HL-60/S4 treated with phorbol 12-myristate 13-acetate at 8.2 ng/mL for 4 days and 3 days (cell line): Measurements from ENCODE around the gene NDUFS6.
"Not testable (repeated sequence)": the region's sequence is repeated elsewhere in the genome, so short reads cannot be mapped to it uniquely, and the experiment has no call there.

Source experiments
- in situ Hi-C: fragments of 300-500 bp; cut with MboI; formaldehyde crosslinking; loops from 2 replicates; pipeline ENCODE4 v1.15.0; 2022; ENCODE audit warnings: low sequenced_read_pairs

The NDUFS6 gene

DNA sequence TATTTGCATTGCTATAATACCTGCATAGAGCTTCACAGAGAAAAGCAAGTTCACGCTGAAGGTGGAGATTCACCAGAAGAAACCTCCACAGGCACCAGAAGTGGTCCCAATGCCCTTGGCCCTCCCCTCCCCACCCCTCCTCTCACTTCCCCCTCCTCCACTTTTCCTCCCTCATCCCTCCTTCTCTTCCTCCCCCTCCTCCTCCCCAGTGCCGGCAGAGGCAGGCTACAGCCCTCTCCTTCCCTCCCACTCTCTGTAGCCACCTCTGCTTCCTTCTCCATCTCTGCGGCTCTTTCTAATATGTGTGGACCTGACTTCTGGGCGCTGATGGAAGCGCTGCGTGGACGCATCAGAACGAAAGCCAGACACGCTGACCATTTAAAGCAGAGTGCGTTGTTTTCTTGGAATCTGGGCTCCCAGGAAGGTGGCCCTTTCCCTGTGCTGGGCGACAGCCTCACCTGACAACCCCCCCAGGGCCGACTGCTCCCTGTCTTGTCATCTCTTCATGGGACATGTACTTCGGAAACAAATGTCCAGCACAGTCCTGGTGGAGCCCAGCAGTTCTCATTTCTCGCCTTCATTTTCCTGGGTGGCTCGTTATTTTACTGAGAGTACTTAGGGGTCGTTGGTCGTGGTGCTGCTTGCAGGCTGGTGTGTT, 29.5 kb downstream of the NDUFS6 start:
- in situ Hi-C loops: no loop called here

DNA sequence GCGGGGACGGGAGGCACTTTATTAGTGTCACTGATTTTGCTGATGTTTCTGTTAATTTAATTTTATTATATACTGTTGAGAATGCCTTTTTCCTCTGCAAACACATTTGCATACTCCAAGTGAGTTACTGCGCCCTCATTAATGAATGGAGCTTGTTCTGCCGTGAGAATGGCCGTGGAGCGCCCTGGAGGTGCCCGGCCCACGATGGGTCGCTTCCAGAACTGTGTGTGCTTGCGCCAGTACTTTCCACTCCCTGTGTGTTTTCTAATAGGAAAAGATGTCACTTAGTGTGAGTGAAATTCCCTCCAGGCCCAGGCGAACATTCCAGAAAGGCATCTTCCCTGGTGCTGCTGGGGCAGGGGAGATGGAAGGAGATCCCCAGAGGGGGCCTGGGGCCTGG, 30.1 kb downstream of the NDUFS6 start:
- in situ Hi-C loops: no loop called here

DNA sequence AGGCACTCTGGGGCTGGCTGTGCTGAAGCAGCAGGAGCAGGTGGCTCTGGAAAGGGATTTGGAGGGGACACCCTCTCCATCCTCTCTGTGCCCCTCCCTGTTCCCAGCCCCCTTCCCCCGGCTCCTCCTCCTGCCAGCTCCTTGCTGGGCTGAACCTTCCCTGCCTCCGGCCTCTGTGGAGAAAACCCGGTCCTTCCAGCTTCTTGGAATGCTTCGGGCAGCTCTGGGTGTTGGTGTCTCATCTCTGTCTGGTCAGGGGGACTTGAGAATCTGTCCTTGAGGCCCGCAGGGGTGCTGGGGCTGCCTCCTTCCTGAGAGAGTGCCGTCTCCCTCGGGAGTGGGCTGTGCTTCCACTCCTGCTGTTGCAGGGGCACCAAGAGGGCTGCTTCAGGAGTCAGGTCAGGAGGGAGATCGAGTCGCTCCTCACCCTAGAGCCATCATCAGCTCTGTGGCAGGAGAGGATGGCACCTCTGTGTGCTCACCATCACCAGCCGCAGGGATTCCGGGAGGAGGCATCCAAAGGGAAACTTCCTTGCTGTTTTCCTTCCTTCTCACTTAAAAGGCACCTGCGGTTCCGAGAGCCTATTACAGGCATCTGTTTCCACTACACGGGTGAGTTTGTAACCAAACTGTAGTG, 30.6 kb downstream of the NDUFS6 start:
- in situ Hi-C loops: no loop called here

DNA sequence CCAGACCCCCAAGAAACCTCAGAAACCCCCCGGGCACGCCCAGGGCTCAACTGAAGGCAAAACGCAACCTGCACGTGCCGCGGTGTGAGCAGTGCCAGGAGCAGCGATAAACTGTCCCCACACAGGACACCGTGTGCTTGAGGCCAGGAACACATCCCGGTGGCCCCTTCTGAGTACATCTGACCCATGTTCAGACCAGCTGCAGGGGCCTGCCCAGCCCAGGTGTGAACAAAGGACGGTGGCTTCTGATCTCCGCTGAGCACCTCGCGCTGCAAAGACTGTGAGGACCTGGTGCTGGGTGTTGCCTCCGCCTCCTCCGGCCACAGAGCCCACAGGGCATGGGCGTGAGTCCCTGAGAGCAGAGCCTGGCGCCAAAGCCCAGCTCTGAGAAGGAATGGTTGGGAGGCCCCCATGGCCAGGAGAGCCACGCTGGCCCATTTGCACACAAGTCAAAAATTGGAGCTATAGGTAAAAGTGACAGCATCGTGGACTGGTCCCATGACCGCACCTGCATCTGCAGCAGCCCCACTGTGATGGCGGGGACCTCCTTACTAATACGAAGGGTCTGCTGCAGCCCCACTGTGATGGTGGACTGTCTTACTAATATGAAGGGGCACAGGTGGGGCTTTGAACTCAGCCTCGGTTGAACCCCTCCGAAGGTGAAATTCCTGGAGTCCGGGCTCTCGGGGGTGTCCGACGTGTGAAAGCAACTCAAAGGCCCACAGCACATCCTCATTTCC, 31.5 kb downstream of the NDUFS6 start:
- in situ Hi-C loops: no loop called here

DNA sequence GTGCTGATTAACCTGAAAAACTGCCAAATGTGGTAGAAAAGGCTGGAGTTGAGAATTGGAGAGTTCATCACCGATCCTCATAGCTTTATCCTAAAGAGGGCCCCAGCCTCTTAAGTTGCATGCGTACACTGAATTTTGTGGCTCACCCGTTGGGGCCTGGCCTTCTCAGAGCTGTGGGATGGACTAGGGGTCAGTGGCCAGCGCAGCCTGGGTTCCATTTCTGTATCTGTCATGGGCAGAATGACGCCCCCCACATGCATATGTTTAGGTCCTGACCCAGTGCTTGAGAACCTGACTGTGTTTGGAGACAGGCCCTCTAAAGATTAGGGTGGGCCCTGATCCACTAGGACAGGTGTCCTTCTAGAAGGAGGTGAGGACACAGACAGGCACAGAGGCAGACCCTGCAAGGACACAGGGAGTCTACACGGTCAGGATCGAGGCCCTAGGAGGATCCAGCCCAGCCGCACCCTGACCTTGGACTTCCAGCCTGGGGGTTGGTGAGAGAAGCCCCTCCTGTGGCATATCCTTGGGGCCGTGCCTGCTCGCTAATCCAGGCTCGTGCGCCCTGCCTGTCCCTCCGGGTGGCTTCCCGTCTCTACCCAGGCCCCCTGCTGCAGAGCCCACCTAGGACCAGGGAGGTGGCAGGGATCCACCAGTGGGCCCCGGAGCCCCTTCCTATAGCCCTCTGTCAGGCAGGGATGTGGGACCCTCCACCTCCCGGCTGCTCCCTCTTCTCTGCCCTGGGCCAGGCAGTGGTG, 32.2 kb downstream of the NDUFS6 start:
- in situ Hi-C loops: no loop called here

DNA sequence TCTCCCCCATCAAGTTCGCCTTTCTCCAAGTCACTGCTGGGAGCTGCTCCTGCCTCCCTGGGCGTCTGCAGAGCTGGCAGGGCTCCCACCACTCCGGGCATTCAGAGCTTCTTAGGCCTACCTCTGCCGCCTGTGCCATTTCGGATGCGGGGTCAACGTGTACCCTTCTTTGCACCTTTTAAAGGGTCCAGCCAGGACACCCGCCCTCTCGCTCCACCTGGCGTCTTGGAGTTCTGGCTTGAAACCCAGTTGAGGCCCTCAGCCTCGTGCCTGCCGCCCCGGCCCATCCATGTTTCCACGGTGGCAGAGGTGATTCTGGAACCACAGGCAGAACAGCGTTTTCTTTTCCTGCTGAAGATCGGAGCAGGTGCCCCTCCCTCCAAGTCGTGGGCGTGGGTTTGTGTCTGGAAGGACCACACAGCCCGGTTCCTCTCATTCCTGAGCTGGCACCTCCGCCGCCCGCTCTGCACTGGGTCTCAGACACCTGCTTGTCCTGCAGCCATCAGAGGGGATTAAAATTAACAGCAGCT, 32.9 kb downstream of the NDUFS6 start:
- in situ Hi-C loops: no loop called here

DNA sequence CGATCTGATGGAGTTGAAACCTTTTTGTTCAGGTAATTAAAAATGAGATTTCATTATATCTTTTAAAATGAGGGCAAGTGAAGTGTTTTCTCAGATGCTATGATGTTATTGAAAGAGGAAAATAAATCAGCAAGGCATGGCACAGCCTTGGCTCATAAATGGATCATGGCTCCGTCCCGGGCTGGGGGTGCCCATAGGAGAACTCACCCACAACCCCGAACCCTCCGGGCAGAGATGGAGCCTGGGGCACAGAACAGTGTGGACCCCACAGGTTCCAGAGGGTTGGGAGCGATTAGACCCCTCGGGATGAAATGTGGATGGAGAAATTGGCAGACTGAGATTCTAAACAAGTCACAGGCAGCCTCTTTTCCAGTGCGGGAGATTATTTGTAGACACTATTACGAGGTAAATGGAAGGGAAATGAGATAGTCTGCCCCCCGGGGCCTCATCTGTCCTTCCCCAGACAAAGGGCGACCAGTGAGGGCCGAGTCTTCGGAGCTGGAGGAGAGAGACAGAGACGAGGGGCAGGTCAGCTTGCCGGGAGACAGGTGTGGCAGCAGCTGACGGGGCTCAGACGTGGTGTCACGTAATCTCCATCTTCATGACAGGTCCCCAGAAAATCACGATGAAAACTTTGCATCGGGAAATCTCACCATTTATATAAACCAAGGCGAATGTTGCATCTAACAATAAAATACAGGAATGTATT, 33.7 kb downstream of the NDUFS6 start:
- in situ Hi-C loops: no loop called here

DNA sequence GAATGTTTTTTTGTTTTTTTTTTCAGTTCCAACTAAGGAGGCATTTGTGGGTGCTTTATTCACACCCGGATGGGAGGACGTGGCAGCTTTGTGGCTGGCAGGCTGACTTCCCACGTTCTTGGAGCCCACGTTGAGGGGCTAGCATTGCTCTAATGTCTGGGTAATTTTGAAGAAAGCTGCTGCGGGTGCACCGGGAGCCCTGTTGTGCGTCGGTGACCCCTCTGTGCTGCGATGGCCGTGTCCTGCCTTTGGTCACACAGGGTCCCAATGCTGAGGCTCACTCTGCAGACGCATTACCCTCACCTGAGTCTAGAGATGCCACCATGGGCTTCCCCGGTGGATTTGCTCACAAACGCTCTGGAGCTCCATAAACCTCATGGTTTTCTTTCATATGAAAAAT, 34.2 kb downstream of the NDUFS6 start:
- in situ Hi-C loops: no loop called here

DNA sequence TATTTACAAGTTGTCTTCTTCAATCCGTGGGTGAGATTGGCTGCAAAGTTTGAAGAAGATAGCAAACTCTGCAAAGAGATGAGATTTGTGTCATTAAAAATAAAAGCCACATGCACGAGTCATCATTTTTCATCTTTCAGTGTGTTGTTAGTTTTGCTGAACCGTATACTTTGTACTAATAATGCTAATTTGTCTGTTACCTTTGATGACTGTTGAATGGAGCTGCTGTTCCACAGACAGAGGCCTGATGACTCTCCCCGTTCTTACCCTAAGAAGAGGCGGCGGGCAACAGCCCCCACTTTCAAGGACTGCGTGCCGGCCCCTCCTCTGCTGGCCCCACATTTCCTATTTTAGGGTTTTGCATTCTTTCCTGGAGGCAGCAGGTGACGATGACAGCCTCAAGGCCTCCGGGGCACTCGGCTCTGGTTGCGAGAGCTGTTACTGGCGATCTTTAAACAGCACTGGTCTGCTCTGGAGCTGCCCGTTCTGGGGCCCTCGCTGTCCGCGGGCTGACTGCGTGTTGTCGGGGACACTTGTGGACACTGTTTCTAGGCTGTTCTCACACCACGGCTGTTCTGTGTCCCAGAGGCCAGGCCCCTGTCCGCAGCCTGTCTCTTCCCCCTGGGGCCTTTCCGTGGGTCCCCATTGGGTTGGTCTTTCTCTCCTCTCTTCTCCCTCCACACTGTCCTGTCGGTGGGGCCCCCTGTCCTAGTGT, 35.1 kb downstream of the NDUFS6 start:
- in situ Hi-C loops: no loop called here

DNA sequence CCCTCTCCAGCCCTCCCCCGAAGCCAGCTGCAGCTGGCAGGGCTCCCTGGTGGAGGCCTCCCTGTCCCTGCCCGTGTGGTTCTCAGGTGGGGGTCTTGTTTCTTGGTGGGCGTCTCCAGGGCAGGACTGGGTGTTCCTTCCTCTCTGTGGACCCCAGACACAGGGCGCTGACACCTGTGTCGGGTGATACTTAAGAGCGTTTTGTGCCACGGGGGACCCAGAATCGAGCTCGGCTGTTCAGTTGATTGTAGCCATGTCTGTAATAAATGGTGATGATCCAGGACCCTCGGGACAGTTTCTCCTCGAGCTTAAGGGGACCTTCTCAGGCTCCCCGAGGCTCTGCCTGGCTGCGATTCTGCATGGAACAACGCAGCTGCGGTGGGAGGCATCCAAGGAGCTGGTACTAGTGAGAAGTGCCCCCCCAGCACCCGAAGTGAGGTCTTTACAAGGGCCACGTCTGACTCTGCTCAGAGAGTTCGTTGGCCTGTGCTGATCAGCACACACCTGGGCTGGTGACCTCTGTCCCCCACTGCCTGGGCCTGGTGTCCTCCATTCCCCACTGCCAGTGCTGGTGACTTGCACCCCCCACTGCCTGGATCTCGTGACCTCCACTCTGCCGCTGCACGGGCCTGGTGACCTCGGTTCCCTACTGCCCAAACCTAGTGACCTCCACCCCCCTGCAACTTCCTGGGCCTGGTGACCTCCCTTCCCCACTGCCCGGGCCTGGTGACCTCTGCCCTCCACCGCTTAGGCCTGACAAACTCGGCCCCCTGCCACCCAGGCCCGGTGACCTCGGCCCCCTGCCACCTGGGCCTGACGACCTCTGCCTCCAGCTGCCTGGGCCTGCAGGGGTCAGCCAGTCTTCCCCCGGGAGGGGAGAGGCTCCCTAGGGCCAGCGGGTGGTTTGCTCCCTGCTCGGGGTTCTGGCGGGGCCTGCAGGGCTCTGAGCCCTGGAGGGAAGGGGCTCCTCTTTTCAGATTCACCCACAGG, 36.0 kb downstream of the NDUFS6 start:
- in situ Hi-C loops: no loop called here

DNA sequence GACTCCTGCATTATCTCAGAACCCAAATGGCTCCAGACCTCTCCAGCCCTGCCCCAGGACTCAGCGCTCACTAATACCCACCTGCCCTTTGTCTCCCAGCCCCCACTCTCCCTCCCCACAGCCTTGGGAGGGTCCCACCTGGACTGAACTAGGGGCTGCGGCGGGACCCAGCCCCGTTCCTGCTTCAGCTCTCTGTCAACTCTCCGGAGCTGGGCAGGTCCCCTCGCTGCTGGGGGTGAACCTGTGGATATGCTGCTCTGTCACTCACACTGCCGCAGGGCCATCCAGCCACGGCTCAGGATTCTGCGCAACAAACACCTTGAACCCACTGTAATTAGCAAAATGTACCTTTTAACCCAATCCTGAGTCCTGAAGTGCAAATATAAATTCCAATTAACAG, 36.8 kb downstream of the NDUFS6 start:
- in situ Hi-C loops: no loop called here

DNA sequence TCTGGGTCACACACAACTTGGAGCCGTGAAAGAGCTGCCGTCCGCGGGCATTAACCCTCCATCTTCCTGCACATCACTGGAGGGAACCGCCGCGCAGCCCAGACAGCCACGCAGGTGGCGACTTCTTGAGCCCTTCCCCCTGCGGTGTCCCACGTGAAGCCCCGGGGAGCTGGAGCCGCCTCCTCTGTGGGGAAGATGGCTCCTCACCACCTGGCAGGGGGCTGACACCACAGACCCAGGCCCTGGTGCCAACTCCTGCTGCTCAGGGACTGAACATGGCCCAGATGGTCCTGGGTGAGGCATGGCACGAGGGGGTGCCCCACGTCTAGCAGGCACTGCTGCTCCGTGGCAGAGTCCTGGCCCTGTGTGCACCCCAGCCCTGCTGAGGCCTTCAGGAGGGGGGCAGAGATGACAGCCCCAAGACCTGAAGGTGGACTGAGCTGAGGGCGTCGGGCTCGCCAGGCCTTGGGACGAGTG, 38.9 kb downstream of the NDUFS6 start:
- in situ Hi-C loops: no loop called here

DNA sequence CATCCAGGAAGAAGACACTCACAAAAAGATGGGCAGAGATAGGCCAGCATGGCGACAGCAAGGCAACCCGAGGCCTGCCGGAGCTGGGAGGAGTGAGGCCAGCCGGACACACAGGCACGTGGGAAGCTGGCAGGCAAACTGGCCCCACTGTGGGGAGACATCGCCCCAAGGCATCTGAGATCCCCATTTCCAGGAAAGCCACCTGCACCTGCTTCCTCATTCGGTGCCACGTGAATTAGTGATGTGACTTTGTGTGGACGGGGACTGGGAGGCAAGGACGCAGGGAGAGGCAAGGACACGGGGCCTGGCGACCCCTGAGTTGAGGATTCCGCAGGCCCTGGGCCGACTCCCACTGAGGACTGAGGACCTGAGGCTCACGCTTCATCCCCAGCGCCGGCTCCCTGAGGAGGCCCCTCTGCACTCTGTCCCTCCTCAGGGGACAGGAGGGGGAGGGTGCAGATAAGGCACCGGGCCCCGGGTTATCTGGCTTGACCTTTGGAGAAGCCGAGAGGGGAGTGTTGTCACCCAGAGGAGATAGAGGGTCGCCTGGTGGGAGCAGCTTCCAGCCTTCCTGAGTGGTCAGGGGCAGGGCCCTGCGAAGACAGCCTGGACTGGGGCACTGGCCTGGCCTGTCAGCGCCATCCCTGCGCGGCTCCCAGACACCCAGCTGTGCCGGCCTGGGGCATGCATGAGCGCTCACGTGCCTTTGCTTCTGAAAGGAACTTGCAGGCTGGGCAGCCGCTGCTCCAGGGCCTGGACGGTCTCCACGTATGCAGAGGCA, 39.7 kb downstream of the NDUFS6 start:
- in situ Hi-C loops: no loop called here

DNA sequence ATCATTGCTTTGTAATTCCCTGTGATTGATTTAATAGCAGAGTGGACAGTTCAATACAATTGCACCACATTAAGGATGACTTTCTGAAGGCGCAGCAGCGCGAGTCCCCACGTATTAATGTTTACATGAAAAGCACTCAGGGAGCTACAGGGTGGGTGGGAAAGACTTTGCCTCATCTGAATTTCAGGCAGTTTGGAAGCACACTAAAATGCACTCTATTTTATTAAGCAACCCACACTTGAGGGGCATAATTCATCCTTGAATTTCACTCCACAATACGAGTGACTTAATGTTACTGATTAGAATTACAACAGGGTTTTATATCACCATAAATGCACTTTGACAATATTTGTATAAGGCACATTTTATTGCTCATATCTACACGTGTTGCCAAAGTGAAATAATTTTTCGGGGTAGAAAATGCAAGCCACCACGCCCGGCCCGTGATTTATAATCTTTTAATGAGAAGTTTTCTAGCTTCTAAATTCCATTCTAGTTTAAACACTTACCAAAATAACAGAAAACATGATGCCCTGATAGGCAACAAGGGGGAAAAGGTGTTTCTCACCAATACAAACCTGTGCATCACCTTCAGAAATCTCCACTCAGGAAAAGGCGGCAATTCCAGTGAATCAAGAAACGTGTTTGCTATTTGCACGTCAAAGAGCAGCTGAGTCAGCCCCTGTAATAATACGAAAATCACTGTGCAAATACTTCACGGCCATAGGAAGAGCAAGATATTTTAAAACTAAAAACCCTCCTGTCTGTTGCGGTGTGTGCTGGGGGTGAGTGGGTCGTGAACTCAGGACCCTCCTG, 41.0 kb downstream of the NDUFS6 start:
- in situ Hi-C loops: no loop called here

DNA sequence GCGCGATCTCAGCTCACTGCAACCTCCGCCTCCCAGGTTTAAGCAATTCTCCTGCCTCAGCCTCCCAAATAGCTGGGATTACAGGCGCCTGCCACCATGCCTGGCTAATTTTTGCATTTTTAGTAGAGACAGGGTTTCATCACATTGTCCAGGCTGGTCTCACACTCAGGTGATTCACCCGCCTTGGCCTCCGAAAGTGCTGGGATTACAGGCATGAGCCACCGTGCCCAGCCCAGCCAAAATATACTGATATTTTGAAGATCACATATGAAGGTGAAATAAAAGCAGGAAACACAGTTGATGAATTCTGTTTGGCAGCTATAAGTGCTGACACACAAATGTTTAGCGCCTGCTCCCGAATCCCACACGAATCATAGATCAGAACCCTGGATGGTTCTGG, 42.6 kb downstream of the NDUFS6 start:
- in situ Hi-C loops: not testable (repeated sequence)

DNA sequence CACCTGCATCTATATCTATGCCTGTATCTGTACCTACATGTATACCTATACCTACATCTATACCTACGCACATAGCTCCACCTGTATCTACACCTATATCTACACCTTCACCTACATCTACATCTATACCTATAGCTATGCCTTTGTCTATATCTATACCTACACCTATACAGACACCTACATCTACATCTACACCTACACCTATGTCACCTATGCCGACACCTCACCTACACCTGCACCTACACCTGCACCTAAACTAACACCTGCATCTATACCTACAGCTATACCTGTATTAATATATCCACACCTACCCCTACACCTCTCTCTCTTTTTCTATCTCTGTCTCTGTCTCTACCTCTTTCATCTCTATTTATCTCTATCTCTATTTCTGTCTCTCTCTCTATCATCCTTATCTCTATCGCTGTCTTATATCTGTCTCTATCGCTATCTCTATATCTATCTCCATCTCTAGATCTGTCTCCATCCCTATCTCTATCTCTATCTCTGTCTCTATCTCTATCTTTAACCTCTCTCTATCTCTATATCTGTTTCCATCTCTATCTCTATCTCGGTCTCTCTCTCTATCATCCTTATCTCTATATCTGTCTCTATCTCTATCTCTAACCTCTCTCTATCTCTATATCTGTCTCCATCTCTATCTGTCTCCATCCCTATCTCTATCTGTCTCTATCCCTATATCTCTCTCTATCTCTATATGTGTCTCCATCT, 43.7 kb downstream of the NDUFS6 start:
- in situ Hi-C loops: no loop called here
